Type B pancreatic cell (in vitro differentiated cells): ENCODE results near the gene COL1A2. TPM values are rescaled to one million over a fixed set of nuclear protein-coding genes. Genes with fewer than 3 reads are reported as not detected.

Experiments
- DNase-seq: peaks from one replicate; pipeline ENCODE4 v3.0.0; 2021; ENCODE audit warnings: mixed read lengths; ENCODE audit not compliant: unreplicated experiment; ENCODE audit errors: extremely low spot score
- H3K27ac Mint-ChIP-seq: 2 replicates; pipeline ENCODE4 v1.8.0; 2021; ENCODE audit warnings: mild to moderate bottlenecking, mixed read lengths
- H3K27me3 Mint-ChIP-seq: 2 replicates; pipeline ENCODE4 v1.8.0; 2021; ENCODE audit warnings: mixed read lengths
- H3K36me3 Mint-ChIP-seq: 2 replicates; pipeline ENCODE4 v1.8.0; 2021; ENCODE audit warnings: mixed read lengths
- H3K4me1 Mint-ChIP-seq: one replicate; pipeline ENCODE4 v1.8.0; 2021; ENCODE audit warnings: mixed read lengths; ENCODE audit not compliant: unreplicated experiment
- H3K4me3 Mint-ChIP-seq: 2 replicates; pipeline ENCODE4 v1.8.0; 2021; ENCODE audit warnings: mild to moderate bottlenecking, mixed read lengths
- H3K9me3 Mint-ChIP-seq: 2 replicates; pipeline ENCODE4 v1.8.0; 2021; ENCODE audit warnings: mixed read lengths
- CTCF ChIP-seq: fragments of 200-600 bp; sonication (generic); conservative IDR thresholded peaks from 2 replicates; pipeline ENCODE4 v1.5.0; 2021; ENCODE audit warnings: antibody characterized with exemption, mild to moderate bottlenecking
- total RNA-seq: library from RNA; stranded (reverse); gene quantifications from 2 replicates; pipeline ENCODE4 v1.2.1, GENCODE V29; 2021; ENCODE audit warnings: low replicate concordance

The COL1A2 gene
- total RNA-seq, 1 donor from 2014 or later = 692 TPM

- no peak for TF ChIP-seq CTCF
- Mint-ChIP-seq H3K27ac (peak overlapping the region; percentile 66), H3K4me1 (peaks cover 36% of the 10 kb centered on the region), H3K27me3 (peaks cover 6% of the 10 kb centered on the region), H3K4me3 (peak overlapping the region; percentile 75), H3K9me3 (peaks cover 14% of the 10 kb centered on the region), H3K36me3 (peaks cover 7% of the 10 kb centered on the region)
- no peak for DNase-seq
Measured at GRCh38 chr7:94374721-94375566, 19.8 kb upstream of the COL1A2 start.

GRCh38 chr7:94375691-94376090 is 19.0 kb upstream of the COL1A2 start:
- no peak for TF ChIP-seq CTCF
- peaks cover 32% of the 10 kb centered on the region for H3K4me1 Mint-ChIP-seq
- H3K27ac Mint-ChIP-seq = peak overlapping the region; percentile 66
- H3K36me3 Mint-ChIP-seq = peaks cover 7% of the 10 kb centered on the region
- DNase-seq = no peak
- H3K9me3 Mint-ChIP-seq = peaks cover 14% of the 10 kb centered on the region
- peaks cover 6% of the 10 kb centered on the region for H3K27me3 Mint-ChIP-seq
- peak overlapping the region; percentile 75 for H3K4me3 Mint-ChIP-seq

- TF ChIP-seq CTCF = no peak
- peaks cover 7% of the 10 kb centered on the region for H3K36me3 Mint-ChIP-seq
- peaks cover 14% of the 10 kb centered on the region for H3K9me3 Mint-ChIP-seq
- peaks cover 6% of the 10 kb centered on the region for H3K27me3 Mint-ChIP-seq
- no peak for DNase-seq
- peaks cover 32% of the 10 kb centered on the region for H3K4me1 Mint-ChIP-seq
- no peak overlapping the region for H3K4me3 Mint-ChIP-seq
- no peak overlapping the region for H3K27ac Mint-ChIP-seq
Measured at GRCh38 chr7:94376281-94376680, 18.4 kb upstream of the COL1A2 start.

GRCh38 chr7:94378356-94378755 is 16.3 kb upstream of the COL1A2 start:
- Mint-ChIP-seq H3K4me1 (peaks cover 32% of the 10 kb centered on the region), H3K4me3 (no peak overlapping the region), H3K9me3 (no peaks in the 10 kb centered on the region), H3K36me3 (no peaks in the 10 kb centered on the region), H3K27me3 (peaks cover 6% of the 10 kb centered on the region), H3K27ac (no peak overlapping the region)
- no peak for TF ChIP-seq CTCF
- no peak for DNase-seq

- no peaks in the 10 kb centered on the region for H3K27me3 Mint-ChIP-seq
- H3K36me3 Mint-ChIP-seq = no peaks in the 10 kb centered on the region
- no peak for TF ChIP-seq CTCF
- peaks cover 14% of the 10 kb centered on the region for H3K4me1 Mint-ChIP-seq
- no peak overlapping the region for H3K27ac Mint-ChIP-seq
- no peaks in the 10 kb centered on the region for H3K9me3 Mint-ChIP-seq
- DNase-seq = no peak
- H3K4me3 Mint-ChIP-seq = no peak overlapping the region
Measured at GRCh38 chr7:94380264-94380663, 14.4 kb upstream of the COL1A2 start.
